NCI-H2196 (cell line): ENCODE data around the gene PLTP.

Experiments
- DNase-seq: peaks from one replicate; lab custom pipeline; 2025; ENCODE audit not compliant: unreplicated experiment; lab: John Stamatoyannopoulos, UW

The PLTP gene

DNA sequence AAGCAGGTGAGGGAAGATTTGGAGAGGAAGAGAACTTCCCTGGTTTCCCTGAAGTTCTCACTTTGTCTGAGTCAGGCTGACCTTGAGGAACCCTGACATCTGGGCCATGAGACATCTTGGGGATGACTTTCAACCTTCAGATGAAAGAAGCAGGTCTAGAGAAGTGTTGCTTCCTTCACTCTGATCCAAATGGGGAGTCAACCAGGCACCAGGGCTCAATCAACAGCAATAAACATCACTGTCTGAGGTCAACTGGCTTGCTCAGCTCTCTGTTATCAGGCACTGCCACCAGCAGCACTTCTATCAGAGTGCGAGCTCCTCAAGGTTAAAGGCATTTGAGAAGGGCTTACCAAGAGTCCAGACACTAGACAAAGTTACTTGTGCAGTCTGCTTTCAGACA lies 61.0 kb downstream of the PLTP start:
- no peak for DNase-seq

DNA sequence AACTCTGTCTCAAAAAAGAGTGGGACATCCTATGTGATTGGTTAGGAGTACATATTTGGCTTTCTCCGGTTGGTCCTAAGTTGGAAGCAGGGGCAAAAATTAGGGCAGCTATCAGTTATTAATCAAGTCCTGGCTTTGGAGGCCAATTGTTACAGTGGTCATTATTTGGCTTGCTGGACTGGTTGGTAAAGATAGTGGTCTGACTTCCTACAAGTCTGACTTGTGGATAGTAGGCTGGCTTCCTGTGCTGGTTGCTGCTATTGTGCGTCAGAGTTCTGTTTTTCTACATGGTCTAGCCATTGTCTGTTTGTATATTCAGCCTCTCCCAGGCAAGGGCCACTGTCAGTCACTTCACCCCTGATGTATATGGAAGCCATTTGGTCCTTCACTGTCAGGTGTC lies 61.7 kb downstream of the PLTP start:
- DNase-seq = no peak

DNA sequence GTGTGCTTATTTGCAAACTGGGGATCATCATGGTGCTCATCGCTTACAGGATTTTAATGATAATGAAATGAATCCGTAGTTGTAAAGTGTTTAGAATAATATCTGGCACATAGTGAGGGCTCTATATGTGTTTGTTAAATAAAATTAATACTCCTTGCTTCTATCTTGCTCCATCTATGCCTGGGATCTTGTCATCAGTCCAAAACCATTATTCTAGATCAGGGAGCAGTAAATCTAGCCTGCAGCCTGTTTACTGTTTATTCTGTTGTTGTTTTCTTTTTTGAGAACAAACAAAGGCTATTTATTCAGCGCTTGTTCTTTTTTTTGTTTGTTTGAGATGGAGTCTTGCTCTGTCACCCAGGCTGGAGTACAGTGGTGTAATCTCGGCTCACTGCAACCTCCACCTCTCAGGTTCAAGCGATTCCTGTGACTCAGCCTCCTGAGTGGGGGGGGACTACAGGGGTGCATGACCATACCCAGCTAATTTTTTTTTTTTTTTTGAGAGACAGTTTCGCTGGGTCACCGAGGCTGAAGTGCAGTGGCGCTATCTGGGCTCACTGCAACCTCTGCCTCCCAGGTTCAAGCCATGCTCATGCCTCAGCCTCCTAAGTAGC lies 62.9 kb downstream of the PLTP start:
- DNase-seq = no peak
